Measurements from ENCODE around the gene FGB. TPM values are rescaled to one million over a fixed set of nuclear protein-coding genes. Genes with fewer than 3 reads are reported as not detected.

Gene FGB
- total and polyA plus RNA-seq, 2 donors (not counting 3 experiments of a cell fraction or from before 2014, with no cell fraction given): not detected

DNA sequence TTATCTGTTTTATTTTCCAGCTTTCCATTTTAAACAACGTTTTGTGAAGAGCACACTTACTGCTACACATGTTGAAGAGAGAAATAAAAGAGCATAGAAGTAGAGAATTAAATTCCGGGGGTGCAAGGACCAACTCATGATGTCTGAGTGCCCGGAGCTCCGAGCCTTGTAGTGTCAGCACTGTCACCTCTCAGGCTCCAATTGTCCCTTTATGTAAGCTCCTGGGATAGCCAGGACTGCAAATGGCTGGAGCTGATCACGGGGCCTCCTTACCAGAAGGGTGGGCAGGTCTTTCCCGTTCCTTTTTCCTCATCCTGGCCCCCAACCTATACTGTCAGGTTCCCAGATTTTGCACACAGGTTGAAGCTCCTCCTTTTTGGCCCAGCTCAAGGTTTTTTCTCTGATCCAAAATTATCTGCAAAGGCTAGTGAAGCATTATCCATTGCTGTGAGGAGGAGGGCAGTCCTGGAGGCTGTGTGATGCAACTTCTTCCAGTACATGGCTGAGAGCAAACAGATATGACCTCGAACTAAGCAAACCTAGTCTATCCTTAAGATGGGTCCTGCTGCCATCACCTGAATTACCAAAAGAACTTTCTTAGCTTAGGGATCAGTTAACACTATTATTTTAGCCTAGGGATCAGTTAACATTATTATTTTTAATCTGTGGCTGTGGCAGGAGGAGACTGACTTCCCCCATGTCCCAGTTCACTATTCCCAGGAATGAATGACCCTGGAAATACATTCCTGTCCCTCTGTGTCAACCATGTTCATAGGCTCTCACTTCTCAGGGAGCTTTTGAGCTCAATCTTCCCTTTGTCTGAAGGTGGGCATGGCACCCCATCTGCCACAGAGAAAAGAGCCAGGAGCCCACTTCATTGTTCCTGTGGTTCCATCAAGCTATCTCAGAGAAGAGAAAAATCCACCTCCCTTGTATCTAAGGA lies 49.9 kb downstream of the FGB start, which contains the start of gene FGG:
Gene FGG, minus strand, starts transcription at position 185 of the 943 bp plus-strand sequence. Its CDS starts 47 bp downstream, at position 138.
- Histone ChIP-seq H3K4me3 (replicated peaks in 1 of 3; ENCODE audit: insufficient read depth in 1 of 3, low read depth in 1 of 3, low read length in 3 of 3) (no peak within 1 kb of the TSS), H3K79me2 (ENCODE audit: control insufficient read depth, insufficient read depth, low read length) (no peaks in the 10 kb centered on the region), H3K36me3 (ENCODE audit: control insufficient read depth in 2 of 2, extremely low read depth in 1 of 2, insufficient read depth in 2 of 2, low read length in 2 of 2) (no peaks in the 10 kb centered on the region), H3K4me2 (ENCODE audit: insufficient read depth, low read length) (no peak within 1 kb of the TSS), H3K9ac (replicated peaks; ENCODE audit: extremely low read depth, insufficient read depth, low read length) (no peak within 1 kb of the TSS), H3K27me3 (ENCODE audit: control insufficient read depth in 2 of 2, insufficient read depth in 2 of 2, low read length in 2 of 2) (peaks cover 0 to 7% of the 10 kb centered on the region in 2 experiments), H3K27ac (ENCODE audit: insufficient read depth, low read depth, low read length) (no peak within 1 kb of the TSS), H3K9me3 (replicated peaks; ENCODE audit: control insufficient read depth, insufficient read depth, low read length) (no peaks in the 10 kb centered on the region), H3K4me1 (ENCODE audit: control insufficient read depth, extremely low read depth, insufficient read depth, low read length) (no peaks in the 10 kb centered on the region), H4K20me1 (replicated peaks; ENCODE audit: control insufficient read depth, extremely low read depth, insufficient read depth, low read length) (no peaks in the 10 kb centered on the region), H3K9me1 (replicated peaks; ENCODE audit: control insufficient read depth, extremely low read depth, insufficient read depth, low read length) (no peaks in the 10 kb centered on the region), H2AFZ (ENCODE audit: low read depth, low read length) (no peak within 1 kb of the TSS)
- CTCF ChIA-PET: interaction anchor here (0.9 to 3.4 kb wide), 5 partner anchors 9 to 61 kb away, joined by 3 to 13 read pairs (median 4); no protein-coding TSS in a partner anchor
- dilution Hi-C loops (cut with MboI; ENCODE audit: extremely low pct_ligation_motif_present, low sequenced_read_pairs) (no loop called here), intact Hi-C loops (cut with micrococcal nuclease) (no loop called here)
- no TSS peak for BruUV-seq (replicated peaks)
- POLR2A ChIA-PET: no interaction called here
- DNase-seq (ENCODE audit: low read depth, low spot score): no peak
- TF ChIP-seq MYC (IDR thresholded peaks at IDR 0.05; ENCODE audit: low read depth, low read length) (no peak), GATA2 (IDR thresholded peaks at IDR 0.05; ENCODE audit: insufficient read depth, insufficient read length, low read depth, low read length) (no peak), FOS (IDR thresholded peaks at IDR 0.05; ENCODE audit: borderline replicate concordance, insufficient read depth, low read length) (no peak), EZH2 (IDR thresholded peaks at IDR 0.05; ENCODE audit: borderline replicate concordance, low read depth, low read length, severe bottlenecking) (no peak), POLR2A (IDR thresholded peaks at IDR 0.05; ENCODE audit: low read depth, low read length) (no peak), JUN (IDR thresholded peaks at IDR 0.05; ENCODE audit: borderline replicate concordance, insufficient read depth, insufficient read length, low read depth) (no peak), POLR2AphosphoS5 (IDR thresholded peaks at IDR 0.05; ENCODE audit: insufficient read depth, low read depth, low read length) (no peak)
- TF ChIP-seq, protein P1, sequence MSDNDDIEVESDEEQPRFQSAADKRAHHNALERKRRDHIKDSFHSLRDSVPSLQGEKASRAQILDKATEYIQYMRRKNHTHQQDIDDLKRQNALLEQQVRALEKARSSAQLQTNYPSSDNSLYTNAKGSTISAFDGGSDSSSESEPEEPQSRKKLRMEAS (IDR thresholded peaks at IDR 0.05; ENCODE audit: insufficient read depth, insufficient read length): no peak
- TF ChIP-seq, protein P2, sequence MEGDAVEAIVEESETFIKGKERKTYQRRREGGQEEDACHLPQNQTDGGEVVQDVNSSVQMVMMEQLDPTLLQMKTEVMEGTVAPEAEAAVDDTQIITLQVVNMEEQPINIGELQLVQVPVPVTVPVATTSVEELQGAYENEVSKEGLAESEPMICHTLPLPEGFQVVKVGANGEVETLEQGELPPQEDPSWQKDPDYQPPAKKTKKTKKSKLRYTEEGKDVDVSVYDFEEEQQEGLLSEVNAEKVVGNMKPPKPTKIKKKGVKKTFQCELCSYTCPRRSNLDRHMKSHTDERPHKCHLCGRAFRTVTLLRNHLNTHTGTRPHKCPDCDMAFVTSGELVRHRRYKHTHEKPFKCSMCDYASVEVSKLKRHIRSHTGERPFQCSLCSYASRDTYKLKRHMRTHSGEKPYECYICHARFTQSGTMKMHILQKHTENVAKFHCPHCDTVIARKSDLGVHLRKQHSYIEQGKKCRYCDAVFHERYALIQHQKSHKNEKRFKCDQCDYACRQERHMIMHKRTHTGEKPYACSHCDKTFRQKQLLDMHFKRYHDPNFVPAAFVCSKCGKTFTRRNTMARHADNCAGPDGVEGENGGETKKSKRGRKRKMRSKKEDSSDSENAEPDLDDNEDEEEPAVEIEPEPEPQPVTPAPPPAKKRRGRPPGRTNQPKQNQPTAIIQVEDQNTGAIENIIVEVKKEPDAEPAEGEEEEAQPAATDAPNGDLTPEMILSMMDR (IDR thresholded peaks at IDR 0.05; ENCODE audit: extremely low read depth in 1 of 2, insufficient read depth in 1 of 2, low read depth in 1 of 2, low read length in 2 of 2): no peak
- no peak for FAIRE-seq

All from endothelial cell of umbilical vein (primary cell).